Measurements from ENCODE around the gene PALB2.
A peak's percentile ranks its signal among the peaks of the same experiment; 100 is the strongest.
"Not testable (repeated sequence)": the region's sequence is repeated elsewhere in the genome, so short reads cannot be mapped to it uniquely, and the experiment has no call there.

Gene PALB2

GRCh38 chr16:23642246-23642774 is 1.2 kb upstream of the PALB2 start:
- no peak for DNase-seq (ENCODE audit: low read depth)

- no peak for DNase-seq (ENCODE audit: low read depth)
Measured at GRCh38 chr16:23640615-23640930, 537 bp downstream of the PALB2 start.

- DNase-seq (ENCODE audit: low read depth): no peak
Measured at GRCh38 chr16:23635958-23636357, 5.2 kb downstream of the PALB2 start.

GRCh38 chr16:23634461-23635036 is 6.6 kb downstream of the PALB2 start:
- no peak for DNase-seq (ENCODE audit: low read depth)

GRCh38 chr16:23631874-23632273 is 9.2 kb downstream of the PALB2 start:
- DNase-seq (ENCODE audit: low read depth): not testable (repeated sequence)

- no peak for DNase-seq (ENCODE audit: low read depth)
Measured at GRCh38 chr16:23629516-23629915, 11.6 kb downstream of the PALB2 start.

GRCh38 chr16:23624092-23624491 is 17.0 kb downstream of the PALB2 start:
- DNase-seq (ENCODE audit: low read depth): no peak

GRCh38 chr16:23615805-23616204 is 25.3 kb downstream of the PALB2 start:
- DNase-seq (ENCODE audit: low read depth): no peak

- no peak for DNase-seq (ENCODE audit: low read depth)
Measured at GRCh38 chr16:23611936-23612335, 29.2 kb downstream of the PALB2 start.

- not testable (repeated sequence) for DNase-seq (ENCODE audit: low read depth)
Measured at GRCh38 chr16:23610905-23611304, 30.2 kb downstream of the PALB2 start.

- DNase-seq (ENCODE audit: low read depth): no peak
Measured at GRCh38 chr16:23609929-23610328, 31.2 kb downstream of the PALB2 start.

- DNase-seq (ENCODE audit: low read depth): no peak
Measured at GRCh38 chr16:23608194-23608593, 32.9 kb downstream of the PALB2 start.

- no peak for DNase-seq (ENCODE audit: low read depth)
Measured at GRCh38 chr16:23607726-23608125, 33.4 kb downstream of the PALB2 start.

- no peak for DNase-seq (ENCODE audit: low read depth)
Measured at GRCh38 chr16:23597003-23597756, 43.9 kb downstream of the PALB2 start.

GRCh38 chr16:23595951-23596720 is 45.0 kb downstream of the PALB2 start, which contains the start of gene NDUFAB1:
Gene NDUFAB1, minus strand, starts transcription at chr16:23596316. Its CDS starts 26 bp downstream, at chr16:23596290.
- DNase-seq (ENCODE audit: low read depth): peak; percentile 88

- no peak for DNase-seq (ENCODE audit: low read depth)
Measured at GRCh38 chr16:23595246-23595950, 45.7 kb downstream of the PALB2 start.

- no peak for DNase-seq (ENCODE audit: low read depth)
Measured at GRCh38 chr16:23594186-23594585, 46.9 kb downstream of the PALB2 start.

- DNase-seq (ENCODE audit: low read depth): no peak
Measured at GRCh38 chr16:23590181-23590580, 50.9 kb downstream of the PALB2 start.

- no peak for DNase-seq (ENCODE audit: low read depth)
Measured at GRCh38 chr16:23587726-23588125, 53.4 kb downstream of the PALB2 start.

- no peak for DNase-seq (ENCODE audit: low read depth)
Measured at GRCh38 chr16:23584186-23585076, 56.7 kb downstream of the PALB2 start.

GRCh38 chr16:23583271-23583670 is 57.8 kb downstream of the PALB2 start:
- not testable (repeated sequence) for DNase-seq (ENCODE audit: low read depth)
